Peyer's patch (tissue), 4 donors: ENCODE measurements around the gene CNDP2. TPM values are rescaled to one million over a fixed set of nuclear protein-coding genes. Genes with fewer than 3 reads are reported as not detected.

Experiments
- DNase-seq, 3 donors: peaks; one replicate each; pipeline ENCODE4 v3.0.0-alpha.2; 2017 to 2019
- H3K27ac ChIP-seq, 4 donors: fragments of 200-600 bp; sonication (generic); one replicate each; pipeline ENCODE4 v1.5.1; 2016 to 2019
- H3K27me3 ChIP-seq, 2 donors: fragments of 200-600 bp; sonication (generic); one replicate each; pipeline ENCODE4 v1.5.1; 2019
- H3K36me3 ChIP-seq, 3 donors: fragments of 200-600 bp; sonication (generic); one replicate each; pipeline ENCODE4 v1.5.1; 2016 to 2019
- H3K4me1 ChIP-seq, 4 donors: fragments of 200-600 bp; sonication (generic); one replicate each; pipeline ENCODE4 v1.5.1; 2016 to 2019
- H3K4me3 ChIP-seq, 4 donors: fragments of 200-600 bp; sonication (generic); 1 replicate in 3 of 4; 2 replicates in 1 of 4; pipeline ENCODE4 v1.5.1; 2016 to 2019; ENCODE audit warnings: mild to moderate bottlenecking in 1 of 4
- H3K9me3 ChIP-seq, 4 donors: fragments of 200-600 bp; sonication (generic); one replicate each; pipeline ENCODE4 v1.5.1; 2016 to 2019; ENCODE audit warnings: mild to moderate bottlenecking in 1 of 4
- CTCF ChIP-seq, 6 experiments: fragments of 450-650 bp in 4 of 6; fragments of 200-600 bp in 2 of 6; sonication (generic) in 1 of 6; IDR thresholded peaks; one replicate each; pipeline ENCODE4 v1.5.1; 2017 to 2019; ENCODE audit warnings: antibody characterized with exemption in 6 of 6, mild to moderate bottlenecking in 3 of 6, moderate library complexity in 1 of 6
- POLR2A ChIP-seq, 2 donors: fragments of 450-650 bp; IDR thresholded peaks; one replicate each; pipeline ENCODE4 v1.5.1; 2017; ENCODE audit warnings: antibody characterized with exemption in 2 of 2, mild to moderate bottlenecking in 2 of 2, moderate library complexity in 2 of 2
- total RNA-seq, 4 donors: library from RNA; depleted of rRNA; stranded (reverse); fragments of >200 nt; gene quantifications; one replicate each; pipeline ENCODE4 v1.1.0, GENCODE V29; 2016

Gene CNDP2
- total RNA-seq, 4 donors from 2014 or later, result 283 to 798 (median 653) TPM

GRCh38 chr18:74473976-74474640, 22.1 kb upstream of the CNDP2 start:
- TF ChIP-seq CTCF (IDR thresholded peaks at IDR 0.05) (no peak), POLR2A (IDR thresholded peaks at IDR 0.05) (no peak)
- H3K36me3 ChIP-seq, result no peaks in the 10 kb centered on the region
- no peak for DNase-seq
- no peak overlapping the region for H3K27ac ChIP-seq
- no peaks in the 10 kb centered on the region for H3K4me1 ChIP-seq
- H3K27me3 ChIP-seq, result no peaks in the 10 kb centered on the region
- no peak overlapping the region for H3K4me3 ChIP-seq
- no peaks in the 10 kb centered on the region for H3K9me3 ChIP-seq

GRCh38 chr18:74476140-74476539, 20.0 kb upstream of the CNDP2 start:
- Histone ChIP-seq H3K27me3 (no peaks in the 10 kb centered on the region), H3K4me1 (peaks cover 0 to 10% (median 1%) of the 10 kb centered on the region in 4 donors), H3K4me3 (no peak overlapping the region), H3K27ac (no peak overlapping the region), H3K9me3 (no peaks in the 10 kb centered on the region), H3K36me3 (no peaks in the 10 kb centered on the region)
- no peak for DNase-seq
- peak in 3 of 6 experiments; percentile 19 to 27 (median 26) for TF ChIP-seq CTCF (IDR thresholded peaks at IDR 0.05)
- no peak for TF ChIP-seq POLR2A (IDR thresholded peaks at IDR 0.05)

- Histone ChIP-seq H3K27ac (no peak overlapping the region), H3K4me3 (no peak overlapping the region), H3K9me3 (no peaks in the 10 kb centered on the region), H3K27me3 (no peaks in the 10 kb centered on the region), H3K36me3 (no peaks in the 10 kb centered on the region), H3K4me1 (peaks cover 0 to 10% (median 1%) of the 10 kb centered on the region in 4 donors)
- TF ChIP-seq CTCF (IDR thresholded peaks at IDR 0.05) (no peak), POLR2A (IDR thresholded peaks at IDR 0.05) (no peak)
- no peak for DNase-seq
Observed at GRCh38 chr18:74477771-74478170, 18.4 kb upstream of the CNDP2 start.

- TF ChIP-seq CTCF (IDR thresholded peaks at IDR 0.05), result no peak
- no peak for TF ChIP-seq POLR2A (IDR thresholded peaks at IDR 0.05)
- Histone ChIP-seq H3K9me3 (no peaks in the 10 kb centered on the region), H3K27me3 (no peaks in the 10 kb centered on the region), H3K36me3 (no peaks in the 10 kb centered on the region), H3K27ac (no peak overlapping the region), H3K4me3 (no peak overlapping the region), H3K4me1 (peaks cover 0 to 10% (median 1%) of the 10 kb centered on the region in 4 donors)
- DNase-seq, result no peak
Observed at GRCh38 chr18:74478316-74478715, 17.8 kb upstream of the CNDP2 start.

GRCh38 chr18:74478880-74479279, 17.3 kb upstream of the CNDP2 start:
- H3K27me3 ChIP-seq, result no peaks in the 10 kb centered on the region
- no peaks in the 10 kb centered on the region for H3K36me3 ChIP-seq
- no peak overlapping the region for H3K27ac ChIP-seq
- DNase-seq, result no peak
- no peak overlapping the region for H3K4me3 ChIP-seq
- no peaks in the 10 kb centered on the region for H3K9me3 ChIP-seq
- H3K4me1 ChIP-seq, result peaks cover 0 to 10% (median 1%) of the 10 kb centered on the region in 4 donors
- TF ChIP-seq CTCF (IDR thresholded peaks at IDR 0.05) (no peak), POLR2A (IDR thresholded peaks at IDR 0.05) (no peak)
